Peyer's patch (tissue), 4 donors: ENCODE results near the gene L3MBTL1. TPM values are rescaled to one million over a fixed set of nuclear protein-coding genes. Genes with fewer than 3 reads are reported as not detected.
"Not testable (repeated sequence)": the region's sequence is repeated elsewhere in the genome, so short reads cannot be mapped to it uniquely, and the experiment has no call there.

ENCODE experiments used
- DNase-seq, 3 donors: peaks; one replicate each; pipeline ENCODE4 v3.0.0-alpha.2; 2017 to 2019
- H3K27ac ChIP-seq, 4 donors: fragments of 200-600 bp; sonication (generic); one replicate each; pipeline ENCODE4 v1.5.1; 2016 to 2019
- H3K27me3 ChIP-seq, 2 donors: fragments of 200-600 bp; sonication (generic); one replicate each; pipeline ENCODE4 v1.5.1; 2019
- H3K36me3 ChIP-seq, 3 donors: fragments of 200-600 bp; sonication (generic); one replicate each; pipeline ENCODE4 v1.5.1; 2016 to 2019
- H3K4me1 ChIP-seq, 4 donors: fragments of 200-600 bp; sonication (generic); one replicate each; pipeline ENCODE4 v1.5.1; 2016 to 2019
- H3K4me3 ChIP-seq, 4 donors: fragments of 200-600 bp; sonication (generic); 1 replicate in 3 of 4; 2 replicates in 1 of 4; pipeline ENCODE4 v1.5.1; 2016 to 2019; ENCODE audit warnings: mild to moderate bottlenecking in 1 of 4
- H3K9me3 ChIP-seq, 4 donors: fragments of 200-600 bp; sonication (generic); one replicate each; pipeline ENCODE4 v1.5.1; 2016 to 2019; ENCODE audit warnings: mild to moderate bottlenecking in 1 of 4
- POLR2A ChIP-seq, 2 donors: fragments of 450-650 bp; IDR thresholded peaks; one replicate each; pipeline ENCODE4 v1.5.1; 2017; ENCODE audit warnings: antibody characterized with exemption in 2 of 2, mild to moderate bottlenecking in 2 of 2, moderate library complexity in 2 of 2
- total RNA-seq, 4 donors: library from RNA; depleted of rRNA; stranded (reverse); fragments of >200 nt; gene quantifications; one replicate each; pipeline ENCODE4 v1.1.0, GENCODE V29; 2016
- TF ChIP-seq, protein P1 (sequence below), 6 experiments: fragments of 450-650 bp in 4 of 6; fragments of 200-600 bp in 2 of 6; sonication (generic) in 1 of 6; IDR thresholded peaks; one replicate each; pipeline ENCODE4 v1.5.1; 2017 to 2019; ENCODE audit warnings: antibody characterized with exemption in 6 of 6, mild to moderate bottlenecking in 3 of 6, moderate library complexity in 1 of 6

Gene L3MBTL1
- total RNA-seq, 4 donors from 2014 or later, result 18.0 to 37.4 (median 31.2) TPM

DNA sequence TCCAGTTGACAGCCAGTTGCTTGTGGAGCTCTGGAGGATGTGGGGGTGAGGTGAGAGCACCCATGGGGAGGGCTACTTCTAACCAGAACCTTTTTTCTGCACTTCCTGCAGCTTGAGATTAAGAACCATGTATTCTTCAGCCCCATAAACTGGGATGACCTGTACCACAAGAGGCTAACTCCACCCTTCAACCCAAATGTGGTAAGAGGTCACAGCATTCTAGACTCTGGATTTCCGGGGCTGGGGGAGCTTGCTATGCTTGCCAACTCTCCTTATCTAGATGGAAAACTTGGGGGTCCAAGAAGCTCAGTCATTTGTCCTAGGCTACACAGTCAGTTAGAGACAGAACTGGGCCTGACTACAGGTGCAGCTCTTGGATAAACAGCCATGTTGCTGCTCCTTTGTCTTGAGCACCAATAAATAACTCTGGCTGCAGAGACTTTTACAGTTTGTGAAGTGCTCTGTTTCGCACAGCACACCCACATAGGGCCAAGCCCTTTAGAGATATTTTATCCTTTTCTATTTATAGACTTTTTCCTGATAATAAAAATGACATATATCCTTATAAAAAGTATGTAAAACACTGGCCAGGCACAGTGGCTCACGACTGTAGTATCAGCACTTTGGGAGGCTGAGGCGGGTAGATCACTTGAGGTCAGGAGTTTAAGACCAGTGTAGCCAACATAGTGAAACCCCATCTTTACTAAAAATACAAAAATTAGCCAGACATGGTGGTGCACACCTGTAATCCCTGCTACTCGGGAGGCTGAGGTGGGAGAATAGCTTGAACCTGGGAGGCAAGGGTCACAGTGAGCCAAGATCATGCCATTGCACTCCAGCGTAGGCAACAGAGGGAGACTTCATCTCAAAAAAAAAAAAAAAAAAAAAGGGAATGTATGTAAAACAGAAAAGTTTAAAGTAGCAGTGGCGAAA lies 72.6 kb downstream of the L3MBTL1 start:
- no peak for DNase-seq
- no peak for TF ChIP-seq POLR2A (IDR thresholded peaks at IDR 0.05)
- TF ChIP-seq, protein P1, sequence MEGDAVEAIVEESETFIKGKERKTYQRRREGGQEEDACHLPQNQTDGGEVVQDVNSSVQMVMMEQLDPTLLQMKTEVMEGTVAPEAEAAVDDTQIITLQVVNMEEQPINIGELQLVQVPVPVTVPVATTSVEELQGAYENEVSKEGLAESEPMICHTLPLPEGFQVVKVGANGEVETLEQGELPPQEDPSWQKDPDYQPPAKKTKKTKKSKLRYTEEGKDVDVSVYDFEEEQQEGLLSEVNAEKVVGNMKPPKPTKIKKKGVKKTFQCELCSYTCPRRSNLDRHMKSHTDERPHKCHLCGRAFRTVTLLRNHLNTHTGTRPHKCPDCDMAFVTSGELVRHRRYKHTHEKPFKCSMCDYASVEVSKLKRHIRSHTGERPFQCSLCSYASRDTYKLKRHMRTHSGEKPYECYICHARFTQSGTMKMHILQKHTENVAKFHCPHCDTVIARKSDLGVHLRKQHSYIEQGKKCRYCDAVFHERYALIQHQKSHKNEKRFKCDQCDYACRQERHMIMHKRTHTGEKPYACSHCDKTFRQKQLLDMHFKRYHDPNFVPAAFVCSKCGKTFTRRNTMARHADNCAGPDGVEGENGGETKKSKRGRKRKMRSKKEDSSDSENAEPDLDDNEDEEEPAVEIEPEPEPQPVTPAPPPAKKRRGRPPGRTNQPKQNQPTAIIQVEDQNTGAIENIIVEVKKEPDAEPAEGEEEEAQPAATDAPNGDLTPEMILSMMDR (IDR thresholded peaks at IDR 0.05), result no peak
- no peaks in the 10 kb centered on the region for H3K9me3 ChIP-seq
- no peaks in the 10 kb centered on the region for H3K4me1 ChIP-seq
- no peak overlapping the region for H3K27ac ChIP-seq
- H3K4me3 ChIP-seq, result no peak overlapping the region
- no peaks in the 10 kb centered on the region for H3K27me3 ChIP-seq
- H3K36me3 ChIP-seq, result peaks cover 0 to 31% (median 0%) of the 10 kb centered on the region in 3 donors

DNA sequence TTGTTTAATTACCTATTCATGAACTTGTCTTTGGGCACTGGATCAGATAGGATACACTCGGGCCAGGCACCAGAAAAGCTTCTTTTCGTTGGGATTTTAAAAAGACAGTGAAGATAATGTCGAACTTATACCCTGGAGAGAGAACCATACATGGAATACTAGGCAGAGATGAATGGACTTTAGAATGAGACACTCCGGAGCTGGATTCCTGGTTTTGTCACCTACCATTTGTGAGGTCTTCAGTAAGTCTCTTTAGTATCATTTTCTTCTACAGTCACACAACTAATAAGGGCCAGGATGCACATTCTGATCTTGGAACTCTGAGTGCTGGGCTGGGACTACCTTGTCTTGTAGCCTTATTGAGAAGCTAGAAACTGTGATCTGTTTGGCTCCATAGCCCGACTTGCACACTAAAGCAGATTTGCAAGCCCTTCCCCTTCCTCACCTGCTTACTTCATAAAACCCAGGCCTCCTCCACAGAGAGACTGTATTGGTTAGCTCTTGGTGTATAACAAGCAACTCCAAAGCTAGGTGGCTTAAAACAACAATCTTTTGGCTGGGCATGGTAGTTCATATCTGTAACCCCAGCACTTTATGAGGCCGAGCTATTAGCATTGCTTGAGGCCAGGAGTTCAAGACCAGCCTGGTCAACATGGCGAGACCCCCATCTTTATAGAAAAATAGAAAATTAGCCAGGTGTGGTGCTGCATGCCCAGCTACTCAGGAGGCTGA lies 75.8 kb downstream of the L3MBTL1 start:
- Histone ChIP-seq H3K27ac (no peak overlapping the region), H3K4me1 (no peaks in the 10 kb centered on the region), H3K36me3 (peaks cover 0 to 27% (median 0%) of the 10 kb centered on the region in 3 donors), H3K9me3 (no peaks in the 10 kb centered on the region), H3K27me3 (no peaks in the 10 kb centered on the region), H3K4me3 (no peak overlapping the region)
- no peak for DNase-seq
- TF ChIP-seq, protein P1 (IDR thresholded peaks at IDR 0.05), result no peak

DNA sequence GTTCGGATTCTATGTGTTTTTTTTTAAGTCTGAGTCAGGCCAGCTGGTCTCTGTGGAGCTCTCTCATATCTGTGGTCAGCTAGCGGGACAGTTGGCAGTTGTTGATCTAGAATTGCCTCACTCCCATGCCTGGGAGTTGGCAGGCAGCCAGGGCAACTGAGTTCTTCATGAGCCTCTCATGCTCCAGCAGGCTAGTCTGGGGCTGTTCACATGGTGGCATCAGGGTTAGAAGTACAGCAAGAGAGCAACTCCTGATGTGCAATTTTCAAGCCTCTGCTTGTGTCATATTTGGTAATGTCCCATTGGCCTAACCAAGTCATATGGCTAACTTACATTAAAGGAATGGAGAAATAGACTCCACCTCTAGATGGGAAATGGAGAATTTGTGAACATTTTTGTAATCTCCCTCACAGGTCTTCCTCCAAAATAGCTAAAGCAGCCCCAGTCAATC lies 76.5 kb downstream of the L3MBTL1 start:
- DNase-seq, result peak in 2 of 3 donors; percentile 18 to 54
- H3K4me1 ChIP-seq, result no peaks in the 10 kb centered on the region
- TF ChIP-seq, protein P1 (IDR thresholded peaks at IDR 0.05), result no peak
- TF ChIP-seq POLR2A (IDR thresholded peaks at IDR 0.05), result no peak
- H3K27me3 ChIP-seq, result no peaks in the 10 kb centered on the region
- no peak overlapping the region for H3K27ac ChIP-seq
- H3K36me3 ChIP-seq, result peaks cover 0 to 27% (median 0%) of the 10 kb centered on the region in 3 donors
- H3K9me3 ChIP-seq, result no peaks in the 10 kb centered on the region
- H3K4me3 ChIP-seq, result no peak overlapping the region

DNA sequence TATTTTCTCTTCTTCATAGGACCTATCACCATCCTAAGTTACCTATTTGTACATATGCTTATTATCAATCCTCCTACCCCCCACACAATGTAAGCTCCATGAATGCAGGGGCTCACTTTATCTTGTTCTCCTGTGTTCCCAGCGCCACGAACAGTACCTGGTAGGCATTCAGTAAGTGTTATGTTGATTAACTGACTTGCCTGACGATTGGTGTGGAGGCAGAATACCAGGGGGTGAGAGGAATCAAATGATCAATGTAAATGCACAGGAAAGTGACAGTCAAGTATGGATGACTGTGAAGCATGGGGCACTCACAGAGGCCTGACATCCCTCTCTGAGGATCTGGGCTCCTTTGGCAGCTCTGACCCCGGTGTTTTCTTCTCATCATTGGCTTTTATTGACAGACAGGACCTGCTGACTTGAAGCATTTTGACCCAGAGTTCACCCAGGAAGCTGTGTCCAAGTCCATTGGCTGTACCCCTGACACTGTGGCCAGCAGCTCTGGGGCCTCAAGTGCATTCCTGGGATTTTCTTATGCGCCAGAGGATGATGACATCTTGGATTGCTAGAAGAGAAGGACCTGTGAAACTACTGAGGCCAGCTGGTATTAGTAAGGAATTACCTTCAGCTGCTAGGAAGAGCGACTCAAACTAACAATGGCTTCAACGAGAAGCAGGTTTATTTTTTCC lies 77.1 kb downstream of the L3MBTL1 start:
- Histone ChIP-seq H3K27ac (no peak overlapping the region), H3K9me3 (no peaks in the 10 kb centered on the region), H3K4me3 (no peak overlapping the region), H3K27me3 (no peaks in the 10 kb centered on the region), H3K4me1 (peaks cover 0 to 1% (median 0%) of the 10 kb centered on the region in 4 donors), H3K36me3 (peaks cover 0 to 27% (median 0%) of the 10 kb centered on the region in 3 donors)
- TF ChIP-seq, protein P1 (IDR thresholded peaks at IDR 0.05), result no peak
- TF ChIP-seq POLR2A (IDR thresholded peaks at IDR 0.05), result no peak
- DNase-seq, result no peak

DNA sequence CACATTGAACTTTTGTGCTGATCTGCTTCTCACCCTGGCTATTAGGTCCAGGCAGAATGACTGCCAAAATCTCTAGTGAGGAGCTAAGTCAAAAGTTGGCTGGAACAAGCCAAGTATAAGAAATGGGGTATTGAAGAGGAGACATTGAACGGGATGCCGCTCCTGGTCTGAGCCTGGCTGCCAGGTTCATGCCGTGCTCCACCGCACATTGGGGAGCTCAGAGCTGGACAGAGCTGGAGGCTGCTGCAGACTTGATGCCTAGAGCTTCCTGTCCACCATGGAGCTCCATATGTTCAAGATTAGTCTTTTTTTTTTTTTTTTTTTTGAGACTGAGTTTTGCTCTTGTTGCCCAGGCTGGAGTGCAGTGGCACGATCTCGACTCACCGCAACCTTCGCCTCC lies 79.1 kb downstream of the L3MBTL1 start:
- TF ChIP-seq, protein P1 (IDR thresholded peaks at IDR 0.05), result no peak
- TF ChIP-seq POLR2A (IDR thresholded peaks at IDR 0.05), result no peak
- DNase-seq, result no peak
- Histone ChIP-seq H3K4me1 (peaks cover 0 to 12% (median 2%) of the 10 kb centered on the region in 4 donors), H3K9me3 (no peaks in the 10 kb centered on the region), H3K4me3 (no peak overlapping the region), H3K27me3 (no peaks in the 10 kb centered on the region), H3K36me3 (peaks cover 0 to 20% (median 0%) of the 10 kb centered on the region in 3 donors), H3K27ac (no peak overlapping the region)

DNA sequence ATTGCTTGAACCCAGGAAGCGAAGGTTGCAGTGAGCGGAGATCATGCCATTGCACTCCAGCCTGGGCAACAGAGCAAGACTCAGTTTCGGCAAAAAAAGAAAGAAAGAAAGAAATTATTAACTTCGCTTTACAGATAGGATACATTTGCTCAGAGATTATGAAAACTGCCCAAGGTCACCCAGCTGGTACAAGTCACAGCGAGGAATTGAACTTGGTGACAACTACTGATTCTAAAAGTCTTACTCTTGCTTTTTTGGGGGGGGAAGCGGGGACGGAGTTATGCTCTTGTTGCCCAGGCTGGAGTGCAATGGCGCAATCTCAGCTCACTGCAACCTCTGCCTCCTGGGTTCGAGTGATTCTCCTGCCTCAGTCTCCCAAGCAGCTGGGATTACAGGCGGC lies 81.0 kb downstream of the L3MBTL1 start:
- H3K4me1 ChIP-seq, result peaks cover 0 to 13% (median 3%) of the 10 kb centered on the region in 4 donors
- not testable (repeated sequence) for DNase-seq, H3K36me3 ChIP-seq, H3K27ac ChIP-seq, H3K27me3 ChIP-seq, H3K9me3 ChIP-seq, H3K4me3 ChIP-seq
